HepG2 (cell line): ENCODE results near the gene NAV2. TPM values are rescaled to one million over a fixed set of nuclear protein-coding genes. Genes with fewer than 3 reads are reported as not detected.

Experiments used
- ATM ChIP-seq: fragments of 450-650 bp; IDR thresholded peaks from 2 replicates; pipeline ENCODE4 v1.7.1; 2017; ENCODE audit warnings: mild to moderate bottlenecking, borderline replicate concordance
- BATF2 ChIP-seq: sonication (generic); formaldehyde crosslinking; IDR thresholded peaks from 2 replicates; pipeline ENCODE4 v1.8.0; 2022; ENCODE audit warnings: mild to moderate bottlenecking, missing genetic modification reagents, moderate library complexity
- BRD4 ChIP-seq: sonication (generic); formaldehyde crosslinking; IDR thresholded peaks from 2 replicates; pipeline ENCODE4 v1.4.0; 2020; ENCODE audit warnings: missing genetic modification reagents
- CENPT ChIP-seq: sonication (generic); formaldehyde crosslinking; IDR thresholded peaks from 2 replicates; pipeline ENCODE4 v1.8.0; 2022; ENCODE audit warnings: low read depth, mild to moderate bottlenecking, moderate library complexity, missing genetic modification reagents
- GPN1 ChIP-seq: sonication (generic); formaldehyde crosslinking; IDR thresholded peaks from 2 replicates; pipeline ENCODE4 v1.5.1; 2020; ENCODE audit warnings: missing genetic modification reagents, borderline replicate concordance
- GTF2F1 ChIP-seq: fragments of 150-350 bp; IDR thresholded peaks from 2 replicates; pipeline ENCODE4 v1.6.1; 2014; ENCODE audit warnings: low read length
- HMG20A ChIP-seq: IDR thresholded peaks from 2 replicates; pipeline ENCODE4 v1.6.1; 2016; ENCODE audit warnings: borderline replicate concordance
- HNRNPLL ChIP-seq: fragments of 200-400 bp; formaldehyde crosslinking; IDR thresholded peaks from 2 replicates; pipeline ENCODE4 v1.6.1; 2017; ENCODE audit warnings: mild to moderate bottlenecking, low read depth, low read length; ENCODE audit not compliant: poor library complexity, severe bottlenecking
- JDP2 ChIP-seq: sonication (generic); formaldehyde crosslinking; IDR thresholded peaks from 2 replicates; pipeline ENCODE4 v1.8.1; 2022; ENCODE audit warnings: missing genetic modification reagents, borderline replicate concordance
- MAFK ChIP-seq, 2 experiments: IDR thresholded peaks in 1 of 2; conservative IDR thresholded peaks in 1 of 2; 2 replicates each; pipeline ENCODE4 v1.6.1; 2011; ENCODE audit warnings: improper control_type of control experiment in 2 of 2, low read length in 2 of 2
- NRL ChIP-seq: sonication (generic); formaldehyde crosslinking; IDR thresholded peaks from 2 replicates; pipeline ENCODE4 v1.5.0; 2020; ENCODE audit warnings: missing genetic modification reagents, mild to moderate bottlenecking, moderate library complexity, borderline replicate concordance
- PHF20 ChIP-seq: sonication (generic); formaldehyde crosslinking; IDR thresholded peaks from 2 replicates; pipeline ENCODE4 v1.5.0; 2020; ENCODE audit warnings: mild to moderate bottlenecking, missing genetic modification reagents
- RBAK ChIP-seq: sonication (generic); formaldehyde crosslinking; IDR thresholded peaks from 2 replicates; pipeline ENCODE4 v1.5.1; 2020; ENCODE audit warnings: mild to moderate bottlenecking, missing genetic modification reagents
- REXO4 ChIP-seq: sonication (generic); formaldehyde crosslinking; IDR thresholded peaks from 2 replicates; pipeline ENCODE4 v1.8.0; 2022; ENCODE audit warnings: missing genetic modification reagents, mild to moderate bottlenecking, borderline replicate concordance
- ZBTB49 ChIP-seq: sonication (generic); formaldehyde crosslinking; IDR thresholded peaks from 2 replicates; pipeline ENCODE4 v1.4.0; 2020; ENCODE audit warnings: missing genetic modification reagents, borderline replicate concordance
- ZMYM3 ChIP-seq: sonication (generic); formaldehyde crosslinking; IDR thresholded peaks from 2 replicates; pipeline ENCODE4 v1.5.1; 2020; ENCODE audit warnings: mild to moderate bottlenecking, missing genetic modification reagents
- ZNF12 ChIP-seq: sonication (generic); formaldehyde crosslinking; IDR thresholded peaks from 2 replicates; pipeline ENCODE4 v1.5.0; 2020; ENCODE audit warnings: missing genetic modification reagents
- ZNF235 ChIP-seq: sonication (generic); formaldehyde crosslinking; IDR thresholded peaks from 2 replicates; pipeline ENCODE4 v1.8.1; 2023; ENCODE audit warnings: mild to moderate bottlenecking, missing genetic modification reagents, borderline replicate concordance
- ZNF513 ChIP-seq: sonication (generic); formaldehyde crosslinking; conservative IDR thresholded peaks from 2 replicates; pipeline ENCODE4 v1.5.0; 2020; ENCODE audit warnings: missing genetic modification reagents
- ZNF556 ChIP-seq: sonication (generic); formaldehyde crosslinking; IDR thresholded peaks from 2 replicates; pipeline ENCODE4 v1.4.0; 2020; ENCODE audit warnings: mild to moderate bottlenecking, missing genetic modification reagents, borderline replicate concordance
- ZNF704 ChIP-seq: sonication (generic); formaldehyde crosslinking; IDR thresholded peaks from 2 replicates; pipeline ENCODE4 v1.8.1; 2023; ENCODE audit warnings: mild to moderate bottlenecking, inconsistent platforms, moderate library complexity, missing genetic modification reagents, borderline replicate concordance
- ZNF761 ChIP-seq: sonication (generic); formaldehyde crosslinking; conservative IDR thresholded peaks from 2 replicates; pipeline ENCODE4 v1.4.0; 2020; ENCODE audit warnings: mild to moderate bottlenecking, missing genetic modification reagents
- polyA plus RNA-seq, 8 experiments: library from polyadenylated mRNA; depleted of rRNA in 3 of 8; stranded (reverse) in 7 of 8; unstranded in 1 of 8; fragments of >200 nt; fragmentation: Illumina TruSeq in 4 of 8; extraction: Trizol in 4 of 8; gene quantifications; 2 replicates each; pipeline versions ENCODE4 v1.2.1 to v1.2.3, GENCODE V29; 2011 to 2016; ENCODE audit warnings: low read depth in 4 of 8, missing spikeins in 1 of 8, mixed read lengths in 1 of 8; ENCODE audit not compliant: insufficient read depth in 1 of 8
- total RNA-seq, 5 experiments: library from RNA; depleted of rRNA; stranded (reverse); fragments of >200 nt; fragmentation: Illumina TruSeq; extraction: Trizol; gene quantifications; 2 replicates each; pipeline ENCODE4 v1.2.3, GENCODE V29; 2016; ENCODE audit warnings: low read depth in 1 of 5

The NAV2 gene
- total and polyA plus RNA-seq, 2 of the 13 experiments (the other 11 are each of a cell fraction or from before 2014, with no cell fraction given), result 9.3 to 34.6 TPM

GRCh38 chr11:20035701-20036601 lies 323.3 kb downstream of the NAV2 start (continued):
- TF ChIP-seq BATF2 (no peak), ATM (no peak), ZNF513 (no peak), ZNF556 (CRISPR knock-in tag) (peak; percentile 42; the same call in 1 of the 2 replicates), RBAK (CRISPR knock-in tag) (no peak), BRD4 (CRISPR knock-in tag) (no peak; the same call in 1 of the 2 replicates), GPN1 (no peak), HMG20A (peak; percentile 79; the same call in 1 of the 2 replicates), ZNF761 (no peak), NRL (CRISPR knock-in tag) (peak; percentile 73; the same call in 1 of the 2 replicates), ZBTB49 (CRISPR knock-in tag) (no peak), CENPT (no peak), REXO4 (no peak), PHF20 (CRISPR knock-in tag) (no peak), JDP2 (CRISPR knock-in tag) (no peak), GTF2F1 (no peak), ZNF704 (no peak; the same call in 1 of the 2 replicates), MAFK (conservative IDR thresholded peaks at IDR 0.05 in 1 of 2, IDR thresholded peaks at IDR 0.05 in 1 of 2; ENCODE audit: low read length in 2 of 2) (no peak), HNRNPLL (no peak), ZNF12 (peak; percentile 91), ZNF235 (CRISPR knock-in tag) (no peak), ZMYM3 (peak; percentile 61)
